Neural progenitor cell (in vitro differentiated cells): ENCODE data around the gene PNKP. TPM values are rescaled to one million over a fixed set of nuclear protein-coding genes. Genes with fewer than 3 reads are reported as not detected.

Experiments
- DNase-seq: peaks from one replicate; pipeline ENCODE4 v3.0.0-alpha.2; 2016; ENCODE audit warnings: low spot score
- H2AFZ ChIP-seq: fragments of 200-600 bp; sonication (generic); replicated peaks from 2 replicates; pipeline ENCODE4 v1.6.1; 2016; ENCODE audit warnings: antibody characterized with exemption
- H3F3A ChIP-seq: fragments of 200-600 bp; sonication (generic); 2 replicates; pipeline ENCODE4 v1.6.1; 2016; ENCODE audit warnings: antibody characterized with exemption, low read depth
- H3K27ac ChIP-seq: fragments of 200-600 bp; sonication (generic); 2 replicates; pipeline ENCODE4 v1.5.1; 2016; ENCODE audit warnings: mild to moderate bottlenecking
- H3K27me3 ChIP-seq: fragments of 200-600 bp; sonication (generic); 2 replicates; pipeline ENCODE4 v1.6.1; 2016; ENCODE audit warnings: mild to moderate bottlenecking, moderate library complexity
- H3K36me3 ChIP-seq: fragments of 200-600 bp; sonication (generic); 2 replicates; pipeline ENCODE4 v1.5.1; 2016
- H3K4me1 ChIP-seq: fragments of 200-600 bp; sonication (generic); 2 replicates; pipeline ENCODE4 v1.6.1; 2016; ENCODE audit warnings: mixed run types
- H3K4me2 ChIP-seq: fragments of 200-600 bp; sonication (generic); 2 replicates; pipeline ENCODE4 v1.6.1; 2016
- H3K4me3 ChIP-seq: fragments of 200-600 bp; sonication (generic); 2 replicates; pipeline ENCODE4 v1.5.1; 2016
- H3K79me2 ChIP-seq: fragments of 200-600 bp; sonication (generic); 2 replicates; pipeline ENCODE4 v1.6.1; 2016; ENCODE audit warnings: low read depth
- H3K9ac ChIP-seq: fragments of 200-600 bp; sonication (generic); 2 replicates; pipeline ENCODE4 v1.6.1; 2016
- H3K9me3 ChIP-seq: fragments of 200-600 bp; sonication (generic); 2 replicates; pipeline ENCODE4 v1.5.1; 2016; ENCODE audit warnings: low read depth
- H4K20me1 ChIP-seq: fragments of 200-600 bp; sonication (generic); 2 replicates; pipeline ENCODE4 v1.6.1; 2016; ENCODE audit warnings: low read depth
- H3K27ac Mint-ChIP-seq: 3 replicates; pipeline ENCODE4 v1.8.0; 2021; ENCODE audit warnings: mixed read lengths
- H3K27me3 Mint-ChIP-seq: 2 replicates; pipeline ENCODE4 v1.8.0; 2022; ENCODE audit warnings: low read depth, mild to moderate bottlenecking, inconsistent platforms, moderate library complexity, mixed read lengths; ENCODE audit not compliant: insufficient read depth
- H3K36me3 Mint-ChIP-seq: 3 replicates; pipeline ENCODE4 v1.8.0; 2021; ENCODE audit warnings: mixed read lengths
- H3K4me1 Mint-ChIP-seq: 3 replicates; pipeline ENCODE4 v1.8.0; 2021; ENCODE audit warnings: mixed read lengths
- H3K4me3 Mint-ChIP-seq: 3 replicates; pipeline ENCODE4 v1.8.0; 2021; ENCODE audit warnings: mild to moderate bottlenecking, moderate library complexity, mixed read lengths
- H3K9me3 Mint-ChIP-seq: 3 replicates; pipeline ENCODE4 v1.8.0; 2020; ENCODE audit warnings: mixed read lengths
- CTCF ChIP-seq: fragments of 200-600 bp; sonication (generic); IDR thresholded peaks from 2 replicates; pipeline ENCODE4 v1.5.1; 2017; ENCODE audit warnings: antibody characterized with exemption, mild to moderate bottlenecking
- EZH2 ChIP-seq: fragments of 200-600 bp; sonication (generic); IDR thresholded peaks from 2 replicates; pipeline ENCODE4 v1.6.1; 2017; ENCODE audit warnings: antibody characterized with exemption, mild to moderate bottlenecking, moderate library complexity
- EZH2phosphoT487 ChIP-seq: fragments of 200-600 bp; sonication (generic); IDR thresholded peaks from 2 replicates; pipeline ENCODE4 v1.6.1; 2017; ENCODE audit warnings: antibody characterized with exemption
- total RNA-seq: library from RNA; depleted of rRNA; stranded (reverse); fragments of >200 nt; gene quantifications from 2 replicates; pipeline ENCODE4 v1.2.3, GENCODE V29; 2015; ENCODE audit warnings: low replicate concordance

PNKP gene
- total RNA-seq, 1 donor from 2014 or later: 41.1 TPM

GRCh38 chr19:49831592-49831991, 35.8 kb downstream of the PNKP start:
- no peaks in the 10 kb centered on the region for H3K36me3 ChIP-seq

DNA sequence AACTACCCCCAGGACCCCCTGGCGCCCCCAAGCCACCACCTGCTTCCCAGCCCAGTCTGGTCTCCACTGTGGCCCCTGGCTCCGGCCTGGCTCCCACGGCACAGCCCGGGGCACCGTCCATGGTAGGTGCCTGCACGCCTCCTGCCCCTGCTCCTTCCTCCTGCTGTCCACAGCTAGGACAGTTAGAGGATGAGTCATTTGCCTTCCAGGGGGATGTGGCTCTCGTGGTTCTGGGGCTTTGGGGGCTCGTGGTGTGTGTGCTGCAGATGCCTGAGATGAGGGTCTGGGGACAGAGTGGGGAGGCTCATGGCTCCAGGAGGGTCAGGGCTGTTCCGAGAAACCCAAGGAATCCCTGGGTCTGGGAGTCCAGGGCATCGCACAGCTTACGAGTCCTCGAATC, 36.6 kb downstream of the PNKP start:
- no peak overlapping the region for H2AFZ ChIP-seq
- no peak overlapping the region for H3K4me2 ChIP-seq
- DNase-seq: no peak
- H4K20me1 ChIP-seq: peaks cover 29% of the 10 kb centered on the region
- Mint-ChIP-seq H3K4me1 (no peaks in the 10 kb centered on the region), H3K36me3 (peaks cover 28% of the 10 kb centered on the region), H3K9me3 (no peaks in the 10 kb centered on the region), H3K4me3 (no peak overlapping the region), H3K27me3 (peaks cover 4% of the 10 kb centered on the region), H3K27ac (no peak overlapping the region)
- TF ChIP-seq EZH2phosphoT487 (no peak), EZH2 (no peak), CTCF (no peak)
- no peaks in the 10 kb centered on the region for H3F3A ChIP-seq
- no peaks in the 10 kb centered on the region for H3K9me3 ChIP-seq
- H3K79me2 ChIP-seq: no peaks in the 10 kb centered on the region
- H3K36me3 ChIP-seq: no peaks in the 10 kb centered on the region
- no peak overlapping the region for H3K9ac ChIP-seq
- no peak overlapping the region for H3K27ac ChIP-seq
- no peaks in the 10 kb centered on the region for H3K4me1 ChIP-seq
- H3K4me3 ChIP-seq: no peak overlapping the region
- H3K27me3 ChIP-seq: no peaks in the 10 kb centered on the region

More at GRCh38 chr19:49831592-49831991, 35.8 kb downstream of the PNKP start:
- Mint-ChIP-seq H3K9me3 (no peaks in the 10 kb centered on the region), H3K4me1 (no peaks in the 10 kb centered on the region), H3K36me3 (peaks cover 23% of the 10 kb centered on the region), H3K27ac (no peak overlapping the region), H3K4me3 (no peak overlapping the region), H3K27me3 (peaks cover 4% of the 10 kb centered on the region)
- no peaks in the 10 kb centered on the region for H3K4me1 ChIP-seq
- TF ChIP-seq CTCF (no peak), EZH2phosphoT487 (no peak), EZH2 (no peak)
- H3K4me2 ChIP-seq: no peak overlapping the region
- no peak overlapping the region for H3K27ac ChIP-seq
- H3K9me3 ChIP-seq: no peaks in the 10 kb centered on the region
- H3K27me3 ChIP-seq: no peaks in the 10 kb centered on the region
- H2AFZ ChIP-seq: no peak overlapping the region
- no peak for DNase-seq
- H3K79me2 ChIP-seq: no peaks in the 10 kb centered on the region
- H4K20me1 ChIP-seq: peaks cover 21% of the 10 kb centered on the region
- no peaks in the 10 kb centered on the region for H3F3A ChIP-seq
- no peak overlapping the region for H3K4me3 ChIP-seq
- H3K9ac ChIP-seq: no peak overlapping the region

GRCh38 chr19:49829721-49830120, 37.7 kb downstream of the PNKP start:
- Histone ChIP-seq H3K9me3 (no peaks in the 10 kb centered on the region), H3K27ac (no peak overlapping the region), H3F3A (no peaks in the 10 kb centered on the region), H3K27me3 (no peaks in the 10 kb centered on the region), H3K4me1 (no peaks in the 10 kb centered on the region), H3K9ac (no peak overlapping the region), H3K79me2 (peaks cover 9% of the 10 kb centered on the region), H2AFZ (no peak overlapping the region), H3K4me2 (no peak overlapping the region), H3K4me3 (no peak overlapping the region), H4K20me1 (peaks cover 35% of the 10 kb centered on the region), H3K36me3 (no peaks in the 10 kb centered on the region)
- Mint-ChIP-seq H3K27me3 (peaks cover 4% of the 10 kb centered on the region), H3K36me3 (peaks cover 23% of the 10 kb centered on the region), H3K4me3 (no peak overlapping the region), H3K27ac (no peak overlapping the region), H3K9me3 (no peaks in the 10 kb centered on the region), H3K4me1 (no peaks in the 10 kb centered on the region)
- TF ChIP-seq EZH2phosphoT487: no peak
- no peak for TF ChIP-seq CTCF
- DNase-seq: no peak

DNA sequence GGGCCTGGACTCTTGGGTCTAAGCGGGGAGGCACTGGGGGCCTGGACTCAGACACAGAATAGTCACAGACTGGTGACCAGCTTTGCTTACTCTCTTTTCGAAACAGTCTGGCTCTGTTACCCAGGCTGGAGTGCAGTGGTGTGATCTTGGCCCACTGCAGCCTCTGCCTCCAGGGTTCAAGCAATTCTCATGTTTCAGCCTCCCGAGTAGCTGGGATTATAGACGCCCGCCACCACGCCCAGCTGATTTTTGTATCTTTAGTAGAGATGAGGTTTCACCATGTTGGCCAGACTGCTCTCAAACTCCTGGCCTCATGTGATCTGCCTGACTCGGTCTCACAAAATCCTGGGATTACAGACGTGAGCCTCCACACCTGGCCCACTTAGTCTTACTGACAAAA, 38.2 kb downstream of the PNKP start:
- H3K4me1 ChIP-seq: no peaks in the 10 kb centered on the region
- no peak overlapping the region for H2AFZ ChIP-seq
- H3K4me2 ChIP-seq: no peak overlapping the region
- H3K9me3 ChIP-seq: no peaks in the 10 kb centered on the region
- H3K9me3 Mint-ChIP-seq: no peaks in the 10 kb centered on the region
- H3K4me3 Mint-ChIP-seq: no peak overlapping the region
- peaks cover 22% of the 10 kb centered on the region for H3K36me3 Mint-ChIP-seq
- peaks cover 4% of the 10 kb centered on the region for H3K27me3 Mint-ChIP-seq
- H3K36me3 ChIP-seq: no peaks in the 10 kb centered on the region
- H3K27me3 ChIP-seq: no peaks in the 10 kb centered on the region
- H3K27ac ChIP-seq: no peak overlapping the region
- H3K79me2 ChIP-seq: peaks cover 14% of the 10 kb centered on the region
- DNase-seq: no peak
- no peak overlapping the region for H3K4me3 ChIP-seq
- H3K27ac Mint-ChIP-seq: no peak overlapping the region
- H3K9ac ChIP-seq: no peak overlapping the region
- H3K4me1 Mint-ChIP-seq: no peaks in the 10 kb centered on the region
- H4K20me1 ChIP-seq: peaks cover 34% of the 10 kb centered on the region
- TF ChIP-seq EZH2 (no peak), EZH2phosphoT487 (no peak), CTCF (no peak)
- H3F3A ChIP-seq: no peaks in the 10 kb centered on the region
